Camera-type eye (tissue), 1 donor: ENCODE data around the gene ARSJ. TPM values are rescaled to one million over a fixed set of nuclear protein-coding genes. Genes with fewer than 3 reads are reported as not detected.

Experiments
- total RNA-seq: library from RNA; depleted of rRNA; stranded (reverse); fragments of >200 nt; gene quantifications from one replicate; pipeline ENCODE4 v1.2.3, GENCODE V29; 2014

The ARSJ gene
- 6.1 TPM for total RNA-seq

DNA sequence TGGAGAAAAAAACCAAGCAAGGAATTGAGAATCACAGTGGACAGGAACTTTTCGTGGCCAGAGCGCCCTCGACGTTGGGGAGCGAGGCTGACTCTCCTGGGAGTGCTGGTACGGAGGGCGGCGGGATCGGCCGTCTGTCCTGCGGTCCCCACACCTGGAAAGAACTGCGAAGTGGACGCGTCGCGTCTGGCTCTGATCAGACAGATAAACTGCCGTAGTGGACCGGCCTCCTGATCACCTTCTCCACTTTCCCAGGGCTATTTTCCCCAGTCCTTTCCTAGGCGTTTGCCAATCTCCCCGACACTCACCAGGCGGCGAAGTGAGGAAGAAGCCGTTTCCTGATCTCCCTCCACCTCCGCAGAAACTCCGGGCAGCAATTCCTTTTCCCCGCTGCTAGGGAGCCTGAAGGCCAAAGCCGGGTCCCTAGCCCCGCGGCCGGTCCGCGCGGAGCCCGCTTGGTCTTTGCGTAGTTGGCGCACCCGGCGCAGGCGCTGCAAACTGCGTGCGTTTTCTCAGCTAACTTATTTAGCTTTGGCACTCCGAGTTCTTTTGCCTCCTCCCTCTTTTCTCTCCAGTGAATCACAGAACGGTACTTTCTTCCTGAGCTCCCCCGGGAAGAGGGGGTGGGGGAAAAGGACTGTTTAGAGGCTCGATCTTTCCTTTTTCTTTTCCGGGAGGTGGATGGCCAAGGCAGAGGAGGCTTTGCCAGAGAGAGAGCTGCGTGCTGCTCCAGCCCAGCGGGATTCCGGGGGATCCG, at the start of gene ARSJ:
ARSJ (minus strand) TSS at position 500 of the 757 bp plus-strand sequence. CDS start 813 bp downstream, outside the sequence.

Other genes with a start within 250 kb of the ARSJ start
- 119 TPM for gene CAMK2D, start 217.9 kb downstream of the ARSJ start, total RNA-seq